SK-N-SH treated with all-trans-retinoic acid at 6 μM for 48 hours (cell line): ENCODE data around the gene MTIF2.

ENCODE experiments used
- ATAC-seq: fragments of 200-7000 bp; cut with Tn5 transposase; 3 replicates; pipeline ENCODE4 v1.9.1; 2020; ENCODE audit warnings: mild to moderate bottlenecking, moderate library complexity
- ARNTL ChIP-seq: fragments of 450-650 bp; formaldehyde crosslinking; IDR thresholded peaks from 2 replicates; pipeline ENCODE4 v1.5.0; 2020; ENCODE audit warnings: low read depth, mild to moderate bottlenecking, moderate library complexity, borderline replicate concordance
- BACH2 ChIP-seq: fragments of 250-450 bp; sonication (Bioruptor Pico); IDR thresholded peaks from 2 replicates; pipeline ENCODE4 v1.9.0; 2021; ENCODE audit warnings: mild to moderate bottlenecking, borderline replicate concordance
- ESRRG ChIP-seq: fragments of 250-450 bp; sonication (Bioruptor Pico); IDR thresholded peaks from 2 replicates; pipeline ENCODE4 v1.6.1; 2021; ENCODE audit warnings: mild to moderate bottlenecking
- GLIS3 ChIP-seq: fragments of 250-450 bp; sonication (Bioruptor Pico); IDR thresholded peaks from 2 replicates; pipeline ENCODE4 v1.5.0; 2020; ENCODE audit warnings: mild to moderate bottlenecking, moderate library complexity
- ISL1 ChIP-seq: fragments of 250-450 bp; sonication (Bioruptor Pico); IDR thresholded peaks from 2 replicates; pipeline ENCODE4 v2.1.2; 2022; ENCODE audit warnings: mild to moderate bottlenecking, moderate library complexity
- OSR1 ChIP-seq: fragments of 250-450 bp; sonication (Bioruptor Pico); IDR thresholded peaks from 2 replicates; pipeline ENCODE4 v1.8.0; 2022; ENCODE audit warnings: moderate library complexity, mild to moderate bottlenecking, inconsistent platforms
- PATZ1 ChIP-seq: fragments of 250-450 bp; sonication (Bioruptor Pico); IDR thresholded peaks from 2 replicates; pipeline ENCODE4 v1.8.0; 2020; ENCODE audit warnings: mild to moderate bottlenecking, moderate library complexity, borderline replicate concordance
- PPARA ChIP-seq: fragments of 250-450 bp; sonication (Bioruptor Pico); IDR thresholded peaks from 2 replicates; pipeline ENCODE4 v1.5.0; 2020; ENCODE audit warnings: mild to moderate bottlenecking, borderline replicate concordance
- RARB ChIP-seq: fragments of 250-450 bp; sonication (Bioruptor Pico); IDR thresholded peaks from 2 replicates; pipeline ENCODE4 v1.8.0; 2021; ENCODE audit warnings: mild to moderate bottlenecking, moderate library complexity
- SNAI2 ChIP-seq: fragments of 250-450 bp; sonication (Bioruptor Pico); IDR thresholded peaks from 2 replicates; pipeline ENCODE4 v1.5.0; 2020; ENCODE audit warnings: mild to moderate bottlenecking, moderate library complexity
- TCF4 ChIP-seq: fragments of 250-450 bp; sonication (Bioruptor Pico); IDR thresholded peaks from 2 replicates; pipeline ENCODE4 v1.8.0; 2021; ENCODE audit warnings: mild to moderate bottlenecking, moderate library complexity, borderline replicate concordance
- TOX ChIP-seq: fragments of 250-450 bp; sonication (Bioruptor Pico); IDR thresholded peaks from 2 replicates; pipeline ENCODE4 v1.8.0; 2021; ENCODE audit warnings: mild to moderate bottlenecking, moderate library complexity, borderline replicate concordance
- ZC3H10 ChIP-seq: fragments of 250-450 bp; sonication (Bioruptor Pico); IDR thresholded peaks from 2 replicates; pipeline ENCODE4 v1.5.1; 2021; ENCODE audit warnings: mild to moderate bottlenecking, moderate library complexity
- ZFP3 ChIP-seq: fragments of 250-450 bp; sonication (Bioruptor Pico); IDR thresholded peaks from 2 replicates; pipeline ENCODE4 v1.5.0; 2020; ENCODE audit warnings: mild to moderate bottlenecking, moderate library complexity
- ZFP30 ChIP-seq: fragments of 450-650 bp; formaldehyde crosslinking; IDR thresholded peaks from 2 replicates; pipeline ENCODE4 v1.5.0; 2022; ENCODE audit warnings: mild to moderate bottlenecking, moderate library complexity
- ZNF565 ChIP-seq: fragments of 450-650 bp; formaldehyde crosslinking; conservative IDR thresholded peaks from 2 replicates; pipeline ENCODE4 v1.5.0; 2020; ENCODE audit warnings: low read depth, mild to moderate bottlenecking, moderate library complexity
- ZNF70 ChIP-seq: fragments of 450-650 bp; formaldehyde crosslinking; IDR thresholded peaks from 2 replicates; pipeline ENCODE4 v1.5.0; 2020; ENCODE audit warnings: mild to moderate bottlenecking, moderate library complexity
- ZNF8 ChIP-seq: fragments of 450-650 bp; formaldehyde crosslinking; IDR thresholded peaks from 2 replicates; pipeline ENCODE4 v1.5.0; 2020; ENCODE audit warnings: mild to moderate bottlenecking, moderate library complexity
- TF ChIP-seq, protein P1 (sequence below): fragments of 250-450 bp; sonication (Bioruptor Pico); IDR thresholded peaks from 2 replicates; pipeline ENCODE4 v1.5.1; 2020; ENCODE audit warnings: low read depth, mild to moderate bottlenecking, moderate library complexity
- TF ChIP-seq, protein P2 (sequence below): fragments of 250-450 bp; sonication (Bioruptor Pico); IDR thresholded peaks from 2 replicates; pipeline ENCODE4 v1.5.1; 2021; ENCODE audit warnings: mild to moderate bottlenecking, moderate library complexity

The MTIF2 gene

DNA sequence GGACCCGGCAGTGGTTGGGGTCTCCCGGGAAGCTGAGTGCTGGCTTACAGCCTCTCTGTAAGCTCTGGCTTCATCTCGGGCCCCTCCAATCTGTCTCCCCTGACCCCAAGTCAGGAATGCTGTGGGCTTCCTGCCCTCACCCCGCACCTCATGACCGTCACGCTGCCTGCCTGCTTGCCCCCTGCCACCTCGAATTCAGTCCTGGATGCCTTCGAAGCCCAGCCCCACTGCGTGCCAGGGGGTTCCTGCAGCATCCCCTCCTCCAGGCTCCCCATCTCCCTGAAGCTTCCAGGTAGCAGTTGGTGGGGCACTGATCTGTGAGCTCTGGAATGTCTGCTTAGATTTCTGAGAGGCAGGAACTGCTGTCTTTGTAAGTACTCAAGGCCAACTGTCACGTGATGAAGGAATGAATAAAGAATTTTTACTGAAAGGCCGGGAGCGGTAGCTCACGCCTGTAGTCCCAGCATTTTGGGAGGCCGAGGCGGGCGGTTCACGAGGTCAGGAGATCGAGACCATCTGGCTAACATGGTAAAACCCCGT lies 43.5 kb downstream of the MTIF2 start (continued):
- TF ChIP-seq SNAI2 (CRISPR knock-in tag): no peak
- TF ChIP-seq, all 23 proteins: peak for 0

GRCh38 chr2:55224761-55225261 lies 44.2 kb downstream of the MTIF2 start:
- TF ChIP-seq PPARA: no peak
- no peak for TF ChIP-seq GLIS3 (CRISPR knock-in tag)
- TF ChIP-seq ARNTL (CRISPR knock-in tag): no peak
- no peak for TF ChIP-seq ISL1 (CRISPR knock-in tag)
- TF ChIP-seq ESRRG (CRISPR knock-in tag): no peak
- TF ChIP-seq ZFP3: no peak
- TF ChIP-seq SNAI2 (CRISPR knock-in tag): no peak
- no peak for TF ChIP-seq ZFP30 (CRISPR knock-in tag)
- no peak for TF ChIP-seq TOX
- no peak for TF ChIP-seq RARB (CRISPR knock-in tag)

DNA sequence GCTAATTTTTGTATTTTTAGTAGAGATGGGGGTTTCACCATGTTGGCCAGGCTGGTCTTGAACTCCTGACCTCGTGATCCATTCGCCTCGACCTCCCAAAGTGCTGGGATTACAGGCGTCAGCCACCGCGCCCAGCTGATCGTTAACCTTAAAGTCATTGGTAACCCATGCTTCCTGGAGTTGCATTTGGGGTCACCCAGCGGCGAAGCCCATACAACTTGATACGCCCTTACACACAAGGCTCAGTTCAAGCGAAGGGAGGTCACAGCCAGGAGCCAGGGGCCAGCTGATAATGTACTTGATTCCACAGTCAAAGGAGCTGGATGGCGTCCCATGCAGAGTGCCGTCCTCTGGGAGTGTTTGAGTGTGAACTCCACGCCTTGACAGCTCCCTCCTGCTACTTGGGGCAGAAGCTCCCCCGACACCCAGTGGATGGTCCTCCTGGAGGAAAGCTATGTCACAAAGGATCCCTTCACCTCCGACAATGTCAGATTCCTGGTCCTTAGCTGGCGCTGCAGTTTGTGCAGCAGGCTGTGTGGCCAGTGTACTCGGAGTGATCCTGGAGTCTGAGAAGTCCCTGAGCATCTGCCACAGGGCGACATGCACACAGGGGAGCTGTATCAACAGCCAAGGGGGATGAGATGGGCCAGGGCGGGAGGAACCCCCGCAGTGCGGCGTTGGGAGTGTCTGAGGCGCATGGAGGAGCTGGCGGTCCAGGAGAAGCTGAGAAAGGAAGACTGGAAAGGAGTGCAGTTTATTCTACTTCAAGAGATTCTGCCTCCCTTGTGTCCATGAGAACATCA lies 44.9 kb downstream of the MTIF2 start:
- TF ChIP-seq ESRRG (CRISPR knock-in tag) (no peak), SNAI2 (CRISPR knock-in tag) (no peak), BACH2 (CRISPR knock-in tag) (no peak), ZFP3 (no peak), TOX (no peak), PATZ1 (CRISPR knock-in tag) (no peak), ZNF70 (CRISPR knock-in tag) (no peak), TCF4 (CRISPR knock-in tag) (no peak), ZFP30 (CRISPR knock-in tag) (no peak), ISL1 (CRISPR knock-in tag) (no peak), ARNTL (CRISPR knock-in tag) (no peak), ZNF565 (CRISPR knock-in tag) (no peak), OSR1 (CRISPR knock-in tag) (no peak), RARB (CRISPR knock-in tag) (no peak), ZC3H10 (CRISPR knock-in tag) (no peak), ZNF8 (CRISPR knock-in tag) (no peak), PPARA (no peak)
- TF ChIP-seq, protein P1, sequence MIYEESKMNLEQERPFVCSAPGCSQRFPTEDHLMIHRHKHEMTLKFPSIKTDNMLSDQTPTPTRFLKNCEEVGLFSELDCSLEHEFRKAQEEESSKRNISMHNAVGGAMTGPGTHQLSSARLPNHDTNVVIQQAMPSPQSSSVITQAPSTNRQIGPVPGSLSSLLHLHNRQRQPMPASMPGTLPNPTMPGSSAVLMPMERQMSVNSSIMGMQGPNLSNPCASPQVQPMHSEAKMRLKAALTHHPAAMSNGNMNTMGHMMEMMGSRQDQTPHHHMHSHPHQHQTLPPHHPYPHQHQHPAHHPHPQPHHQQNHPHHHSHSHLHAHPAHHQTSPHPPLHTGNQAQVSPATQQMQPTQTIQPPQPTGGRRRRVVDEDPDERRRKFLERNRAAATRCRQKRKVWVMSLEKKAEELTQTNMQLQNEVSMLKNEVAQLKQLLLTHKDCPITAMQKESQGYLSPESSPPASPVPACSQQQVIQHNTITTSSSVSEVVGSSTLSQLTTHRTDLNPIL (CRISPR knock-in tag): no peak
- TF ChIP-seq, protein P2, sequence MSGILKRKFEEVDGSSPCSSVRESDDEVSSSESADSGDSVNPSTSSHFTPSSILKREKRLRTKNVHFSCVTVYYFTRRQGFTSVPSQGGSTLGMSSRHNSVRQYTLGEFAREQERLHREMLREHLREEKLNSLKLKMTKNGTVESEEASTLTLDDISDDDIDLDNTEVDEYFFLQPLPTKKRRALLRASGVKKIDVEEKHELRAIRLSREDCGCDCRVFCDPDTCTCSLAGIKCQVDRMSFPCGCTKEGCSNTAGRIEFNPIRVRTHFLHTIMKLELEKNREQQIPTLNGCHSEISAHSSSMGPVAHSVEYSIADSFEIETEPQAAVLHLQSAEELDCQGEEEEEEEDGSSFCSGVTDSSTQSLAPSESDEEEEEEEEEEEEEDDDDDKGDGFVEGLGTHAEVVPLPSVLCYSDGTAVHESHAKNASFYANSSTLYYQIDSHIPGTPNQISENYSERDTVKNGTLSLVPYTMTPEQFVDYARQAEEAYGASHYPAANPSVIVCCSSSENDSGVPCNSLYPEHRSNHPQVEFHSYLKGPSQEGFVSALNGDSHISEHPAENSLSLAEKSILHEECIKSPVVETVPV (CRISPR knock-in tag): no peak
- no peak for ATAC-seq

More at GRCh38 chr2:55224761-55225261, 44.2 kb downstream of the MTIF2 start:
- no peak for ATAC-seq

- no peak for TF ChIP-seq ZNF70 (CRISPR knock-in tag)
- TF ChIP-seq RARB (CRISPR knock-in tag): no peak
- no peak for TF ChIP-seq TCF4 (CRISPR knock-in tag)
- TF ChIP-seq, protein P1 (CRISPR knock-in tag): no peak
- no peak for TF ChIP-seq PATZ1 (CRISPR knock-in tag)
- no peak for TF ChIP-seq SNAI2 (CRISPR knock-in tag)
- TF ChIP-seq, all 23 proteins: peak for 0
- ATAC-seq: no peak
Observed at GRCh38 chr2:55213822-55214221, 55.2 kb downstream of the MTIF2 start.
